Spinal cord (tissue), 4 donors: ENCODE measurements around the gene C2CD2L. TPM values are rescaled to one million over a fixed set of nuclear protein-coding genes. Genes with fewer than 3 reads are reported as not detected.

Experiments
- polyA plus RNA-seq, 2 donors: library from polyadenylated mRNA; unstranded; fragments of 120-200 nt; gene quantifications; one replicate each; pipeline ENCODE4 v1.2.1, GENCODE V29; 2013; ENCODE audit not compliant: insufficient read length in 2 of 2
- total RNA-seq, 2 donors: library from RNA; depleted of rRNA in 1 of 2; stranded (reverse); fragments of 120-200 nt in 1 of 2; fragments of >200 nt in 1 of 2; gene quantifications; one replicate each; pipeline versions ENCODE4 v1.2.3 to v1.2.4, GENCODE V29; 2013 to 2014

Gene C2CD2L
- total and polyA plus RNA-seq, 4 donors, result 9.7 to 35.3 (median 23.1) TPM

Other genes starting within 250 kb of the C2CD2L start
- gene CXCR5, start 223.5 kb upstream of the C2CD2L start, total RNA-seq, result not detected
- gene CXCR5, start 223.5 kb upstream of the C2CD2L start, polyA plus RNA-seq, result not detected
- gene BCL9L, start 181.4 kb upstream of the C2CD2L start, total RNA-seq, result 10 to 100 TPM; 11.0 to 15.0 TPM
- gene BCL9L, start 181.4 kb upstream of the C2CD2L start, polyA plus RNA-seq, result 10 to 100 TPM; 47.8 to 51.5 TPM
- under 1 TPM in 1 of 2 donors, not detected in 1; 0.17 TPM for gene UPK2, start 151.0 kb upstream of the C2CD2L start, total RNA-seq
- 1 to 10 TPM; 3.3 to 3.5 TPM for gene UPK2, start 151.0 kb upstream of the C2CD2L start, polyA plus RNA-seq
- not detected for gene FOXR1, start 135.6 kb upstream of the C2CD2L start, total RNA-seq
- gene FOXR1, start 135.6 kb upstream of the C2CD2L start, polyA plus RNA-seq, result under 1 TPM; 0.67 to 0.68 TPM
- gene CENATAC, start 109.2 kb upstream of the C2CD2L start, total RNA-seq, result 10 to 100 TPM; 25.6 to 37.5 TPM
- gene CENATAC, start 109.2 kb upstream of the C2CD2L start, polyA plus RNA-seq, result 10 to 100 TPM; 33.5 to 66.9 TPM
- gene RPS25, start 89.0 kb upstream of the C2CD2L start, total RNA-seq, result 1,000 to 10,000 TPM in 1 of 2 donors, 100 to 1,000 TPM in 1; 451 to 1,390 TPM
- 100 to 1,000 TPM; 677 to 714 TPM for gene RPS25, start 89.0 kb upstream of the C2CD2L start, polyA plus RNA-seq
- 10 to 100 TPM; 61.3 to 97.4 TPM for gene TRAPPC4, start 88.6 kb upstream of the C2CD2L start, total RNA-seq
- gene TRAPPC4, start 88.6 kb upstream of the C2CD2L start, polyA plus RNA-seq, result 100 to 1,000 TPM; 108 to 145 TPM
- 10 to 100 TPM in 1 of 2 donors, 1 to 10 TPM in 1; 8.1 to 16.8 TPM for gene SLC37A4, start 76.5 kb upstream of the C2CD2L start, total RNA-seq
- 10 to 100 TPM; 21.5 to 26.1 TPM for gene SLC37A4, start 76.5 kb upstream of the C2CD2L start, polyA plus RNA-seq
- gene HYOU1, start 50.1 kb upstream of the C2CD2L start, total RNA-seq, result 10 to 100 TPM; 70.8 to 84.5 TPM
- 10 to 100 TPM; 90.3 to 93.9 TPM for gene HYOU1, start 50.1 kb upstream of the C2CD2L start, polyA plus RNA-seq
- 10 to 100 TPM; 28.1 to 43.1 TPM for gene VPS11, start 39.5 kb upstream of the C2CD2L start, total RNA-seq
- 10 to 100 TPM; 56.2 to 57.8 TPM for gene VPS11, start 39.5 kb upstream of the C2CD2L start, polyA plus RNA-seq
- gene HMBS, start 22.5 kb upstream of the C2CD2L start, total RNA-seq, result 10 to 100 TPM in 1 of 2 donors, 1 to 10 TPM in 1; 4.0 to 15.7 TPM
- gene HMBS, start 22.5 kb upstream of the C2CD2L start, polyA plus RNA-seq, result 10 to 100 TPM; 23.0 to 31.1 TPM
- 10 to 100 TPM; 12.9 to 23.0 TPM for gene DPAGT1, start 5.5 kb upstream of the C2CD2L start, total RNA-seq
- gene DPAGT1, start 5.5 kb upstream of the C2CD2L start, polyA plus RNA-seq, result 10 to 100 TPM; 41.3 to 44.3 TPM
- gene HINFP, start 14.2 kb downstream of the C2CD2L start, total RNA-seq, result 10 to 100 TPM; 15.5 to 22.9 TPM
- 10 to 100 TPM; 26.2 to 38.4 TPM for gene HINFP, start 14.2 kb downstream of the C2CD2L start, polyA plus RNA-seq
- gene ABCG4, start 41.7 kb downstream of the C2CD2L start, total RNA-seq, result 1 to 10 TPM; 2.1 to 5.6 TPM
- gene ABCG4, start 41.7 kb downstream of the C2CD2L start, polyA plus RNA-seq, result 10 to 100 TPM; 11.8 to 16.9 TPM
- gene NLRX1, start 61.4 kb downstream of the C2CD2L start, total RNA-seq, result 10 to 100 TPM in 1 of 2 donors, 1 to 10 TPM in 1; 8.9 to 15.6 TPM
- gene NLRX1, start 61.4 kb downstream of the C2CD2L start, polyA plus RNA-seq, result 10 to 100 TPM in 1 of 2 donors, 1 to 10 TPM in 1; 9.5 to 10.2 TPM
- gene NHERF4, start 78.1 kb downstream of the C2CD2L start, total RNA-seq, result under 1 TPM in 1 of 2 donors, not detected in 1; 0.28 TPM
- 1 to 10 TPM in 1 of 2 donors, under 1 TPM in 1; 0.29 to 1.1 TPM for gene NHERF4, start 78.1 kb downstream of the C2CD2L start, polyA plus RNA-seq
- 10 to 100 TPM; 13.4 to 19.2 TPM for gene CBL, start 99.0 kb downstream of the C2CD2L start, total RNA-seq
- 10 to 100 TPM; 25.3 to 37.4 TPM for gene CBL, start 99.0 kb downstream of the C2CD2L start, polyA plus RNA-seq
- 100 to 1,000 TPM in 1 of 2 donors, 10 to 100 TPM in 1; 99.4 to 108 TPM for gene MCAM, start 209.8 kb downstream of the C2CD2L start, total RNA-seq
- gene MCAM, start 209.8 kb downstream of the C2CD2L start, polyA plus RNA-seq, result 100 to 1,000 TPM in 1 of 2 donors, 10 to 100 TPM in 1; 79.6 to 106 TPM
- gene RNF26, start 227.2 kb downstream of the C2CD2L start, total RNA-seq, result 1 to 10 TPM; 5.2 to 6.6 TPM
- 10 to 100 TPM; 27.0 to 27.1 TPM for gene RNF26, start 227.2 kb downstream of the C2CD2L start, polyA plus RNA-seq
- 10 to 100 TPM; 13.4 to 63.1 TPM for gene C1QTNF5, start 233.5 kb downstream of the C2CD2L start, total RNA-seq
- 10 to 100 TPM; 39.7 to 42.1 TPM for gene C1QTNF5, start 233.5 kb downstream of the C2CD2L start, polyA plus RNA-seq
- 1 to 10 TPM in 1 of 2 donors, not detected in 1; 3.9 TPM for gene MFRP, start 239.4 kb downstream of the C2CD2L start, total RNA-seq
- under 1 TPM; 0.09 to 0.22 TPM for gene MFRP, start 239.4 kb downstream of the C2CD2L start, polyA plus RNA-seq